Measurements from ENCODE around the gene GCK.

DNA sequence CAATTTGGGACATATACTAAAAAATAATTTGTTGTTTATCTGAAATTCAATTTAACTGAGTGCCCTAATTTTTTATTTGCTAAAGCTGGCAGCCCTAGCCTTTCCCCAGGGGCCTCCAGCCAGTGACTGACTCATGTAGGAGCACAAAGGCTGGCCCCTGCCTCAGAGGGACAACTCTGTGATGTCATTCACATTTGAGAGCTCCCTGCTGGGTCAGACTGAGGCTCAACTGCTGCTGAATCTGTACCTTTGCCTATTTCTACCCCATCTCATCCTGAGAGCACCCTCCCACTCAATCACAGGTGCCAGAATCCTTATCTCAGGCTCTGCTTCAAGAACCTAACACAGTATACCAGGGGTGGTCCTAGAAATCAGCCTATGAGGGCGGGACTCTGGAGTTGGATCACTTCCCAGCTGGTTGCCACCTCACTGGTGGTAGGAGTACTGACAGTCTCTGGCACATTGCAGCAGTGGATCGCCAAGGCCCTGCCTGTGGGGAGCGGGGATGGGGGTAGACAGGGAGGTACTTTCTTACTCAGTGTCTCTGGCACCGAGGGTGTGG is 11.6 kb downstream of the GCK start:
- TF ChIP-seq ZNF451 (CRISPR knock-in tag; IDR thresholded peaks at IDR 0.05) (no peak), RAD21 (CRISPR knock-in tag; IDR thresholded peaks at IDR 0.05) (no peak), SRF (IDR thresholded peaks at IDR 0.05; ENCODE audit: low read depth, low read length) (no peak)
- TF ChIP-seq, protein P1, sequence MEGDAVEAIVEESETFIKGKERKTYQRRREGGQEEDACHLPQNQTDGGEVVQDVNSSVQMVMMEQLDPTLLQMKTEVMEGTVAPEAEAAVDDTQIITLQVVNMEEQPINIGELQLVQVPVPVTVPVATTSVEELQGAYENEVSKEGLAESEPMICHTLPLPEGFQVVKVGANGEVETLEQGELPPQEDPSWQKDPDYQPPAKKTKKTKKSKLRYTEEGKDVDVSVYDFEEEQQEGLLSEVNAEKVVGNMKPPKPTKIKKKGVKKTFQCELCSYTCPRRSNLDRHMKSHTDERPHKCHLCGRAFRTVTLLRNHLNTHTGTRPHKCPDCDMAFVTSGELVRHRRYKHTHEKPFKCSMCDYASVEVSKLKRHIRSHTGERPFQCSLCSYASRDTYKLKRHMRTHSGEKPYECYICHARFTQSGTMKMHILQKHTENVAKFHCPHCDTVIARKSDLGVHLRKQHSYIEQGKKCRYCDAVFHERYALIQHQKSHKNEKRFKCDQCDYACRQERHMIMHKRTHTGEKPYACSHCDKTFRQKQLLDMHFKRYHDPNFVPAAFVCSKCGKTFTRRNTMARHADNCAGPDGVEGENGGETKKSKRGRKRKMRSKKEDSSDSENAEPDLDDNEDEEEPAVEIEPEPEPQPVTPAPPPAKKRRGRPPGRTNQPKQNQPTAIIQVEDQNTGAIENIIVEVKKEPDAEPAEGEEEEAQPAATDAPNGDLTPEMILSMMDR (CRISPR knock-in tag; IDR thresholded peaks at IDR 0.05) = no peak

Measured in HepG2 (cell line).